Ascending aorta (tissue), 2 donors: Measurements from ENCODE around the gene LAMB1. TPM values are rescaled to one million over a fixed set of nuclear protein-coding genes. Genes with fewer than 3 reads are reported as not detected.
A peak's percentile ranks its signal among the peaks of the same experiment; 100 is the strongest.

ENCODE experiments used
- DNase-seq, 2 donors: peaks; one replicate each; pipeline ENCODE4 v3.0.0-alpha.2; 2019; ENCODE audit warnings: low spot score in 2 of 2
- H3K27ac ChIP-seq, 2 donors: fragments of 200-600 bp; sonication (generic); one replicate each; pipeline ENCODE4 v1.5.1; 2016 to 2017; ENCODE audit warnings: mild to moderate bottlenecking in 1 of 2
- H3K27me3 ChIP-seq: fragments of 200-600 bp; sonication (generic); one replicate; pipeline ENCODE4 v1.5.1; 2017
- H3K36me3 ChIP-seq, 2 donors: fragments of 200-600 bp; sonication (generic); one replicate each; pipeline ENCODE4 v1.5.1; 2016
- H3K4me1 ChIP-seq, 2 donors: fragments of 200-600 bp; sonication (generic); one replicate each; pipeline ENCODE4 v1.5.1; 2016 to 2017; ENCODE audit warnings: mild to moderate bottlenecking in 1 of 2
- H3K4me3 ChIP-seq, 2 donors: fragments of 200-600 bp; sonication (generic); one replicate each; pipeline ENCODE4 v1.5.1; 2016 to 2017; ENCODE audit warnings: mild to moderate bottlenecking in 1 of 2
- H3K9me3 ChIP-seq, 2 donors: fragments of 200-600 bp; sonication (generic); one replicate each; pipeline ENCODE4 v1.5.1; 2016
- intact Hi-C: fragments of 100-400 bp; cut with DNase I; formaldehyde crosslinking; loops from one replicate; pipeline ENCODE4 v1.15.1; 2023
- total RNA-seq: library from RNA; depleted of rRNA; stranded (reverse); fragments of >200 nt; gene quantifications from one replicate; pipeline ENCODE4 v1.1.0, GENCODE V29; 2016
- TF ChIP-seq, protein P1 (sequence below), 3 experiments: fragments of 200-600 bp in 2 of 3; fragments of 450-650 bp in 1 of 3; sonication (generic) in 2 of 3; IDR thresholded peaks; one replicate each; pipeline ENCODE4 v1.5.1; 2016 to 2019; ENCODE audit warnings: antibody characterized with exemption in 3 of 3, mild to moderate bottlenecking in 1 of 3, moderate library complexity in 1 of 3

LAMB1 gene
- total RNA-seq, 1 donor from 2014 or later: 198 TPM

DNA sequence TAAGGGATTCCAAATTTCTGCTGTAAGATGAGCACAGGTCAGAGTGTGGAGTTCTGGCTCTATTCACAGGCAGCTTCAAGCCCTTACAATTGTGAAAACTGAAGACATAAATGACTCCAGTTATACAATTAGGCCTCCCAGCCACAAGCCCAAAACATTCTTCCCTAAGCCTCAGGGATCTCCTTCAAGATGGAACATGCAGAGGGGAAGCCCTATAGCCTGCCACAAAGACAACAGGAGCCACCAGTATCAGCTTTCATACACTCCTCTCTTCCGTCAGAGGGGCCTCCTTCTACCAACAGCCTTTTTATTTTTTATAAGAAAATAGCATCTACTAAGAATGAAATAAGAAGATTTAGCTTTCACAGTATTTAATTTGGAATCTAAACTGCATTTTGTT is 65.4 kb downstream of the LAMB1 start:
- Histone ChIP-seq H3K27me3 (no peaks in the 10 kb centered on the region), H3K36me3 (peaks cover 12 to 62% of the 10 kb centered on the region in 2 donors), H3K9me3 (no peaks in the 10 kb centered on the region), H3K27ac (peak overlapping the region in 1 of 2 donors; percentile 85), H3K4me1 (peaks cover 13 to 22% of the 10 kb centered on the region in 2 donors), H3K4me3 (no peak overlapping the region)
- TF ChIP-seq, protein P1, sequence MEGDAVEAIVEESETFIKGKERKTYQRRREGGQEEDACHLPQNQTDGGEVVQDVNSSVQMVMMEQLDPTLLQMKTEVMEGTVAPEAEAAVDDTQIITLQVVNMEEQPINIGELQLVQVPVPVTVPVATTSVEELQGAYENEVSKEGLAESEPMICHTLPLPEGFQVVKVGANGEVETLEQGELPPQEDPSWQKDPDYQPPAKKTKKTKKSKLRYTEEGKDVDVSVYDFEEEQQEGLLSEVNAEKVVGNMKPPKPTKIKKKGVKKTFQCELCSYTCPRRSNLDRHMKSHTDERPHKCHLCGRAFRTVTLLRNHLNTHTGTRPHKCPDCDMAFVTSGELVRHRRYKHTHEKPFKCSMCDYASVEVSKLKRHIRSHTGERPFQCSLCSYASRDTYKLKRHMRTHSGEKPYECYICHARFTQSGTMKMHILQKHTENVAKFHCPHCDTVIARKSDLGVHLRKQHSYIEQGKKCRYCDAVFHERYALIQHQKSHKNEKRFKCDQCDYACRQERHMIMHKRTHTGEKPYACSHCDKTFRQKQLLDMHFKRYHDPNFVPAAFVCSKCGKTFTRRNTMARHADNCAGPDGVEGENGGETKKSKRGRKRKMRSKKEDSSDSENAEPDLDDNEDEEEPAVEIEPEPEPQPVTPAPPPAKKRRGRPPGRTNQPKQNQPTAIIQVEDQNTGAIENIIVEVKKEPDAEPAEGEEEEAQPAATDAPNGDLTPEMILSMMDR (IDR thresholded peaks at IDR 0.05): no peak
- intact Hi-C loops: no loop called here
- DNase-seq: no peak

DNA sequence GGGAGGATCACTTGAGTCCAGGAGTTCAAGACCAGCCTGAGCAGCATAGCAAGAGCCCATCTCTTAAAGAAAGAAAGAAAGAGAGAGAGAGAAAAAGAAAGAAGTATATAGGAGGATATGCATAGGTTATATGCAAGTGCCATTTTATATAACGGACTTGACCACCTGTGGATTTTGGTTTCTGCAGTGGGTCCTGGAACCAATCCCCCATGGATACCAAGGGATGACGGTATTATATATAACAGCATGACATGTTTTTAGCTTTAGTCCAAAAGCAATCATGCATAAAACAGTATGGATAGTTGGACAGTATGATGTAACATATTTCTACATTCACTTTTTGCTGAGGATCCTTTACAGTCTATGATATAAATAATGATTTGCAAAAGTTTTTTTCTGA is 66.6 kb downstream of the LAMB1 start:
- intact Hi-C loops: no loop called here
- H3K9me3 ChIP-seq: no peaks in the 10 kb centered on the region
- H3K36me3 ChIP-seq: peaks cover 19 to 65% of the 10 kb centered on the region in 2 donors
- no peaks in the 10 kb centered on the region for H3K27me3 ChIP-seq
- no peak overlapping the region for H3K4me3 ChIP-seq
- TF ChIP-seq, protein P1 (IDR thresholded peaks at IDR 0.05): no peak
- no peak overlapping the region for H3K27ac ChIP-seq
- no peak for DNase-seq
- H3K4me1 ChIP-seq: peaks cover 13 to 22% of the 10 kb centered on the region in 2 donors

DNA sequence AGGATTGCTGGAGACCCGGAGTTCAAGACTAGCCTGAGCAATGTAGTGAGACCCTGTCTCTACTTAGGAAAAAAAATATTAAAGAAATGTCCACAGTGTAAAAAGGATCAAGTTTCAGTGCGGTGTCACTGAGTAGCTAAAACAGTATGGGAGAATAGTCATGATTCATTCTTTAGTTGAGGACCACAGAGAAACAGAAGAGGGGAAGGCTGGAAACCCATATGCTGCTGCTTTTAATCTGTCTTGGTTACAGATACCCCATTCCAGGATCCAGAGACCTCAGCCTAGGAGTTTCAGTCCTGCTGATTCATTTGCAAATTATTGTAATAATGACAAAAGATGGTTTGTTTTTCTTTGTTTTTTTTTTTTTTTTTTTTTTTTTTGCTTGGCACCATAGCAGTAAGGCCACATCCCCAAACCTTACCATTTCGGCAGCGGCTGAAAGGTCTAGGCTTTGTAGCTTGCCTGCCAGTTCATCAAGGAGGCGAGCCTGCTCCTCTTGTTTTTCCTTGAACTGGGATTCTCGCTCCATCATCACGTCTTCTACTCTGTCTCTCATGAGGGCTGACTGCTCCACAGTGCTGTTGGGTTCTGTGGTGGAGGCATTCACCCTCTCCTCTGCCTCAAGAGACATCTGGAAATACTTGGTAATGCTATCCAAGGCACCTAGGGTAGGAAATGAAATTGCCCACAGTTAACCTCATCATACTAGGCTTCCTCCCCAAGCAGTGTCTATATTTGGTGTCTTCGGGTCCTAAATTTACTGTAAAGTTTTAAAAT is 67.8 kb downstream of the LAMB1 start:
- DNase-seq: no peak
- Histone ChIP-seq H3K4me3 (no peak overlapping the region), H3K36me3 (peaks cover 28 to 69% of the 10 kb centered on the region in 2 donors), H3K27me3 (no peaks in the 10 kb centered on the region), H3K9me3 (no peaks in the 10 kb centered on the region), H3K27ac (no peak overlapping the region), H3K4me1 (peaks cover 12 to 18% of the 10 kb centered on the region in 2 donors)
- TF ChIP-seq, protein P1 (IDR thresholded peaks at IDR 0.05): no peak
- intact Hi-C loops: no loop called here

DNA sequence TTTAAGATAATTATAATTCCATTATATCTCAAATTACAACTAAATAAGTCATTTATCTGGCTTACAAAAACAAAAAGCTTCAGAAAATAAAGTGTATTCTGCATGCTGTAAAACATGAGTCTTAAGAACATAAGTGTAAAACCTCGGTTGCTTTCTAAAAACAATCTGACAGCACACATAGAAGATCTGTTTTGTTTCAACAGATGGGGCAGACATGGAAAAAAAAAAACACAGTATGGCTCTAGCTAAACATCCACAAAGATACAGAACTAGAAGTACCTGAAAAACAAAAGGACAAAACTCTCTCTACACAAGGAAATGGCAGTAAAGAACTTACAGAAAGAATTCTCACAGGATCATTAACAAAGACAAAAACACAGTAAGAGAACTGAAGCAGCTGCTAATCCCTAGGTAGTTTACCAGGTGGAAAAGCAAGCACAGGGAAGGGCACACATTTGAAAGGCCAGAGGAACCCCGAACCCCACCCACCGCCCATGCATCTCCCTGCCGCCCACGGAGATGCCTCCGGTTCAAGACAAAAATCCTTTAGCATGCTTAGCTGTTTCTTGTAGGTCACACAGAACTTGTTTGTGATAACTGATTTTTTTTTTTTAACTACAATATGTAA is 69.5 kb downstream of the LAMB1 start:
- TF ChIP-seq, protein P1 (IDR thresholded peaks at IDR 0.05): no peak
- Histone ChIP-seq H3K4me3 (no peak overlapping the region), H3K9me3 (no peaks in the 10 kb centered on the region), H3K27me3 (no peaks in the 10 kb centered on the region), H3K27ac (no peak overlapping the region), H3K36me3 (peaks cover 42 to 85% of the 10 kb centered on the region in 2 donors), H3K4me1 (peaks cover 0 to 4% of the 10 kb centered on the region in 2 donors)
- DNase-seq: no peak
- intact Hi-C loops: no loop called here

DNA sequence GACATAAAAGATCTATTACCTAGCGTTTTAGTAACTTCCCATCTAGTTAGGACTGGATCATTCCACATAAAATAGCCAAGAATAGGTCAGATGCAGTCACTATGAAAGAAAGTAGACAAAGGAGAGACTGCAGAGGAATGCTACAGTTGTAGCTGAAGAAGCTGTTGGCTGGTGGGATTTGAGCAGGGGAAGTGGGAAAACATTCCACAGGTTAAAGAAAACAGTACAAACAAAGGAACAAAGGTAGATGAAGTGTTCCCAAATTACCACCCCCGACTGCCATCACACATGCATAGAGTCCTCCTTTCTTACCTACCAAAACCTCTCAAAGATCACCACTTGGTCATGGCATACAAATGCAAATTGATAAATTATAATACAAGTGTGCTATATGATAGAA is 70.2 kb downstream of the LAMB1 start:
- Histone ChIP-seq H3K4me1 (no peaks in the 10 kb centered on the region), H3K36me3 (peaks cover 42 to 92% of the 10 kb centered on the region in 2 donors)

More for the DNA sequence above, 70.2 kb downstream of the LAMB1 start:
- Histone ChIP-seq H3K27me3 (no peaks in the 10 kb centered on the region), H3K4me3 (no peak overlapping the region), H3K9me3 (no peaks in the 10 kb centered on the region), H3K27ac (no peak overlapping the region)
- TF ChIP-seq, protein P1 (IDR thresholded peaks at IDR 0.05): no peak
- intact Hi-C loops: no loop called here
- DNase-seq: no peak
